Middle frontal gyrus (tissue), 1 donor: ENCODE data around the gene MYO18A.
"Not testable (repeated sequence)": the region's sequence is repeated elsewhere in the genome, so short reads cannot be mapped to it uniquely, and the experiment has no call there.

Experiments
- DNase-seq: peaks from one replicate; pipeline ENCODE4 v3.0.0-alpha.2; 2015; ENCODE audit warnings: low spot score; ENCODE audit errors: extremely low spot score

The MYO18A gene

GRCh38 chr17:29180034-29180787, at the start of gene MYO18A:
Gene MYO18A (minus strand): TSS chr17:29180398. CDS start chr17:29166940, 13,458 bp downstream.
- DNase-seq = peak; percentile 79

- no peak for DNase-seq
Measured at GRCh38 chr17:29225396-29225795, 45.2 kb upstream of the MYO18A start.

GRCh38 chr17:29221338-29221737, 41.1 kb upstream of the MYO18A start:
- not testable (repeated sequence) for DNase-seq

GRCh38 chr17:29219378-29220047, 39.3 kb upstream of the MYO18A start:
- peak; percentile 78 for DNase-seq

GRCh38 chr17:29216856-29217255, 36.7 kb upstream of the MYO18A start:
- no peak for DNase-seq

- no peak for DNase-seq
Measured at GRCh38 chr17:29216181-29216580, 36.0 kb upstream of the MYO18A start.

GRCh38 chr17:29215717-29216116, 35.5 kb upstream of the MYO18A start:
- no peak for DNase-seq

GRCh38 chr17:29215174-29215573, 35.0 kb upstream of the MYO18A start:
- no peak for DNase-seq

GRCh38 chr17:29214215-29215146, 34.3 kb upstream of the MYO18A start:
- DNase-seq = no peak

GRCh38 chr17:29212681-29213121, 32.5 kb upstream of the MYO18A start:
- peak; percentile 63 for DNase-seq

GRCh38 chr17:29212094-29212631, 32.0 kb upstream of the MYO18A start:
- DNase-seq = no peak

- no peak for DNase-seq
Measured at GRCh38 chr17:29210879-29211278, 30.7 kb upstream of the MYO18A start.

- DNase-seq = no peak
Measured at GRCh38 chr17:29209073-29209472, 28.9 kb upstream of the MYO18A start.

- no peak for DNase-seq
Measured at GRCh38 chr17:29207975-29208374, 27.8 kb upstream of the MYO18A start.

- no peak for DNase-seq
Measured at GRCh38 chr17:29205047-29205446, 24.8 kb upstream of the MYO18A start.

- not testable (repeated sequence) for DNase-seq
Measured at GRCh38 chr17:29204068-29204804, 24.0 kb upstream of the MYO18A start.

- DNase-seq = no peak
Measured at GRCh38 chr17:29197516-29198272, 17.5 kb upstream of the MYO18A start.

GRCh38 chr17:29196769-29197515, 16.7 kb upstream of the MYO18A start:
- no peak for DNase-seq

GRCh38 chr17:29195465-29196081, 15.4 kb upstream of the MYO18A start:
- DNase-seq = no peak
